ENCODE measurements around the gene ACTN1. TPM values are rescaled to one million over a fixed set of nuclear protein-coding genes. Genes with fewer than 3 reads are reported as not detected.

The ACTN1 gene
- total and polyA plus RNA-seq, 10 of the 15 experiments (the other 5 are each of a cell fraction or from before 2014, with no cell fraction given): 0.14 to 39.4 (median 2.6) TPM

GRCh38 chr14:68938271-68939150 is 40.6 kb downstream of the ACTN1 start:
- Histone ChIP-seq H3K79me2 (ENCODE audit: control insufficient read depth, insufficient read depth, low read length) (no peaks in the 10 kb centered on the region), H2AFZ (ENCODE audit: control insufficient read depth, low read depth, low read length) (no peak overlapping the region), H3K36me3 (ENCODE audit: control insufficient read depth in 2 of 2, insufficient read depth in 2 of 2, low read length in 1 of 2) (no peaks in the 10 kb centered on the region), H3K27ac (ENCODE audit: control insufficient read depth, insufficient read depth) (no peak overlapping the region), H4K20me1 (ENCODE audit: control insufficient read depth, insufficient read depth) (no peaks in the 10 kb centered on the region; the same call in 1 of the 2 replicates), H3K4me2 (ENCODE audit: control insufficient read depth, insufficient read depth) (no peak overlapping the region), H3K9me3 (replicated peaks; ENCODE audit: control insufficient read depth, insufficient read depth, low read length) (no peaks in the 10 kb centered on the region), H3K27me3 (replicated peaks in 1 of 2; ENCODE audit: control insufficient read depth in 2 of 2, insufficient read depth in 2 of 2, low read length in 1 of 2) (0 out of 4 replicates have a peak, but pooled peaks cover 0 to 4% of the 10 kb centered on the region in 2 experiments), H3K4me3 (no peak overlapping the region), H3K4me1 (ENCODE audit: control insufficient read depth, insufficient read depth, low read length) (no peaks in the 10 kb centered on the region), H3K9ac (ENCODE audit: control insufficient read depth, insufficient read depth, low read length) (no peak overlapping the region)
- intact Hi-C loops (cut with micrococcal nuclease; ENCODE audit: unreplicated experiment): no loop called here
- ChIA-PET CTCF (interaction anchor here (1.1 to 1.3 kb wide), 2 partner anchors 26 to 130 kb away, joined by 3 to 6 read pairs; no protein-coding TSS in a partner anchor), RAD21 (ENCODE audit: unreplicated experiment) (no interaction called here), POLR2A (no interaction called here), SMC1A (ENCODE audit: uncharacterized antibody, unreplicated experiment) (interaction anchor here (0.7 to 1.2 kb wide), 2 partner anchors 10 to 27 kb away, joined by 3 to 5 read pairs; no protein-coding TSS in a partner anchor)
- no TSS peak for BruUV-seq (replicated peaks)
- peak; percentile 29 for ATAC-seq
- WGBS (ENCODE audit: insufficient coverage, insufficient replicate concordance, low lambda C conversion rate, missing lambda C conversion rate): 24% methylated on average over 4 of the region's 4 CpGs
- TF ChIP-seq ELK1 (IDR thresholded peaks at IDR 0.05; ENCODE audit: low read depth, low read length): no peak
- no peak for TF ChIP-seq RFX5 (IDR thresholded peaks at IDR 0.05; ENCODE audit: low read depth, low read length)
- no peak for TF ChIP-seq ZNF207 (IDR thresholded peaks at IDR 0.05; ENCODE audit: borderline replicate concordance)
- TF ChIP-seq, protein P1, sequence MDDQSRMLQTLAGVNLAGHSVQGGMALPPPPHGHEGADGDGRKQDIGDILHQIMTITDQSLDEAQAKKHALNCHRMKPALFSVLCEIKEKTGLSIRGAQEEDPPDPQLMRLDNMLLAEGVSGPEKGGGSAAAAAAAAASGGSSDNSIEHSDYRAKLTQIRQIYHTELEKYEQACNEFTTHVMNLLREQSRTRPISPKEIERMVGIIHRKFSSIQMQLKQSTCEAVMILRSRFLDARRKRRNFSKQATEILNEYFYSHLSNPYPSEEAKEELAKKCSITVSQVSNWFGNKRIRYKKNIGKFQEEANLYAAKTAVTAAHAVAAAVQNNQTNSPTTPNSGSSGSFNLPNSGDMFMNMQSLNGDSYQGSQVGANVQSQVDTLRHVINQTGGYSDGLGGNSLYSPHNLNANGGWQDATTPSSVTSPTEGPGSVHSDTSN (IDR thresholded peaks at IDR 0.05; ENCODE audit: insufficient replicate concordance, low read depth, low read length): no peak
- no peak for TF ChIP-seq IRF4 (IDR thresholded peaks at IDR 0.05; ENCODE audit: low read depth, low read length)
- TF ChIP-seq RUNX3 (IDR thresholded peaks at IDR 0.05; ENCODE audit: low read length): no peak
- TF ChIP-seq, protein P2, sequence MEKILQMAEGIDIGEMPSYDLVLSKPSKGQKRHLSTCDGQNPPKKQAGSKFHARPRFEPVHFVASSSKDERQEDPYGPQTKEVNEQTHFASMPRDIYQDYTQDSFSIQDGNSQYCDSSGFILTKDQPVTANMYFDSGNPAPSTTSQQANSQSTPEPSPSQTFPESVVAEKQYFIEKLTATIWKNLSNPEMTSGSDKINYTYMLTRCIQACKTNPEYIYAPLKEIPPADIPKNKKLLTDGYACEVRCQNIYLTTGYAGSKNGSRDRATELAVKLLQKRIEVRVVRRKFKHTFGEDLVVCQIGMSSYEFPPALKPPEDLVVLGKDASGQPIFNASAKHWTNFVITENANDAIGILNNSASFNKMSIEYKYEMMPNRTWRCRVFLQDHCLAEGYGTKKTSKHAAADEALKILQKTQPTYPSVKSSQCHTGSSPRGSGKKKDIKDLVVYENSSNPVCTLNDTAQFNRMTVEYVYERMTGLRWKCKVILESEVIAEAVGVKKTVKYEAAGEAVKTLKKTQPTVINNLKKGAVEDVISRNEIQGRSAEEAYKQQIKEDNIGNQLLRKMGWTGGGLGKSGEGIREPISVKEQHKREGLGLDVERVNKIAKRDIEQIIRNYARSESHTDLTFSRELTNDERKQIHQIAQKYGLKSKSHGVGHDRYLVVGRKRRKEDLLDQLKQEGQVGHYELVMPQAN (conservative IDR thresholded peaks at IDR 0.05): no peak
- TF ChIP-seq ATF3 (IDR thresholded peaks at IDR 0.05; ENCODE audit: borderline replicate concordance, extremely low read depth, low read depth, low read length): no peak
- TF ChIP-seq FOS (IDR thresholded peaks at IDR 0.05; ENCODE audit: borderline replicate concordance, extremely low read depth, insufficient read length): no peak
- TF ChIP-seq SUZ12 (IDR thresholded peaks at IDR 0.05; ENCODE audit: unreplicated experiment): no peak
- TF ChIP-seq PAX8 (IDR thresholded peaks at IDR 0.05): no peak
- no peak for TF ChIP-seq TCF12 (IDR thresholded peaks at IDR 0.05; ENCODE audit: low read depth, low read length)
- TF ChIP-seq NR2F1 (conservative IDR thresholded peaks at IDR 0.05): no peak
- no peak for TF ChIP-seq RAD21 (IDR thresholded peaks at IDR 0.05; ENCODE audit: insufficient read depth, low read depth, low read length)
- TF ChIP-seq, protein P3, sequence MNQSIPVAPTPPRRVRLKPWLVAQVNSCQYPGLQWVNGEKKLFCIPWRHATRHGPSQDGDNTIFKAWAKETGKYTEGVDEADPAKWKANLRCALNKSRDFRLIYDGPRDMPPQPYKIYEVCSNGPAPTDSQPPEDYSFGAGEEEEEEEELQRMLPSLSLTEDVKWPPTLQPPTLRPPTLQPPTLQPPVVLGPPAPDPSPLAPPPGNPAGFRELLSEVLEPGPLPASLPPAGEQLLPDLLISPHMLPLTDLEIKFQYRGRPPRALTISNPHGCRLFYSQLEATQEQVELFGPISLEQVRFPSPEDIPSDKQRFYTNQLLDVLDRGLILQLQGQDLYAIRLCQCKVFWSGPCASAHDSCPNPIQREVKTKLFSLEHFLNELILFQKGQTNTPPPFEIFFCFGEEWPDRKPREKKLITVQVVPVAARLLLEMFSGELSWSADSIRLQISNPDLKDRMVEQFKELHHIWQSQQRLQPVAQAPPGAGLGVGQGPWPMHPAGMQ (IDR thresholded peaks at IDR 0.05; ENCODE audit: borderline replicate concordance): no peak
- FAIRE-seq: no peak
- no peak for DNase-seq (ENCODE audit: low read depth, low spot score)
- in situ Hi-C loops (cut with MboI): no loop called here

All from GM12878 (cell line).